ENCODE results near the gene CEP70. TPM values are rescaled to one million over a fixed set of nuclear protein-coding genes. Genes with fewer than 3 reads are reported as not detected.

The CEP70 gene
- polyA plus RNA-seq, 1 donor (not counting 4 experiments of a cell fraction or from before 2014, with no cell fraction given): 11.4 TPM

GRCh38 chr3:138544546-138544945 is 49.5 kb downstream of the CEP70 start:
- Histone ChIP-seq H3K4me2 (ENCODE audit: control insufficient read depth, extremely low read depth, insufficient read depth, low read depth, low read length) (no peak overlapping the region), H3K36me3 (ENCODE audit: control insufficient read depth in 2 of 2, extremely low read depth in 1 of 2, insufficient read depth in 2 of 2, low read length in 2 of 2) (peaks cover 2 to 4% of the 10 kb centered on the region in 2 experiments), H4K20me1 (ENCODE audit: control insufficient read depth, extremely low read depth, insufficient read depth, low read length) (no peaks in the 10 kb centered on the region), H3K4me3 (ENCODE audit: control insufficient read depth in 2 of 3, extremely low read depth in 1 of 3, insufficient read depth in 2 of 3, low read depth in 1 of 3, low read length in 3 of 3) (no peak overlapping the region), H3K4me1 (ENCODE audit: control insufficient read depth, extremely low read depth, insufficient read depth, low read length) (peaks cover 6% of the 10 kb centered on the region), H3K27me3 (ENCODE audit: control insufficient read depth, extremely low read depth, insufficient read depth, low read length) (no peaks in the 10 kb centered on the region), H3K79me2 (ENCODE audit: control insufficient read depth, insufficient read depth, low read length) (no peaks in the 10 kb centered on the region), H3K9me1 (ENCODE audit: control insufficient read depth, extremely low read depth, insufficient read depth, low read length) (no peaks in the 10 kb centered on the region), H3K27ac (ENCODE audit: control insufficient read depth, insufficient read depth, low read length) (no peak overlapping the region), H3K9me3 (ENCODE audit: control insufficient read depth, low read depth, low read length) (no peaks in the 10 kb centered on the region), H2AFZ (ENCODE audit: control insufficient read depth, low read length) (no peak overlapping the region), H3K9ac (ENCODE audit: control insufficient read depth, extremely low read depth, insufficient read depth, low read length) (no peak overlapping the region)
- no peak for TF ChIP-seq CTCF (optimal IDR thresholded peaks at IDR 0.05 in 1 of 3, IDR thresholded peaks at IDR 0.05 in 1 of 3, conservative IDR thresholded peaks at IDR 0.05 in 1 of 3; ENCODE audit: extremely low read depth in 1 of 3, insufficient read depth in 2 of 3, low read length in 3 of 3)
- TF ChIP-seq EZH2 (IDR thresholded peaks at IDR 0.05; ENCODE audit: low read length): no peak
- dilution Hi-C loops (cut with MboI; ENCODE audit: extremely low pct_ligation_motif_present, low sequenced_read_pairs): no loop called here
- no peak for FAIRE-seq
- DNase-seq (ENCODE audit: low read depth, low spot score): no peak

- H3K79me2 ChIP-seq (ENCODE audit: control insufficient read depth, insufficient read depth, low read length): no peaks in the 10 kb centered on the region
- no peak overlapping the region for H3K4me2 ChIP-seq (ENCODE audit: control insufficient read depth, extremely low read depth, insufficient read depth, low read depth, low read length)
- H3K27me3 ChIP-seq (ENCODE audit: control insufficient read depth, extremely low read depth, insufficient read depth, low read length): no peaks in the 10 kb centered on the region
- dilution Hi-C loops (cut with MboI; ENCODE audit: extremely low pct_ligation_motif_present, low sequenced_read_pairs): no loop called here
- no peaks in the 10 kb centered on the region for H3K9me3 ChIP-seq (ENCODE audit: control insufficient read depth, low read depth, low read length)
- H3K36me3 ChIP-seq (ENCODE audit: control insufficient read depth in 2 of 2, extremely low read depth in 1 of 2, insufficient read depth in 2 of 2, low read length in 2 of 2): no peaks in the 10 kb centered on the region
- H3K9ac ChIP-seq (ENCODE audit: control insufficient read depth, extremely low read depth, insufficient read depth, low read length): no peak overlapping the region
- peaks cover 6% of the 10 kb centered on the region for H3K4me1 ChIP-seq (ENCODE audit: control insufficient read depth, extremely low read depth, insufficient read depth, low read length)
- H3K27ac ChIP-seq (ENCODE audit: control insufficient read depth, insufficient read depth, low read length): no peak overlapping the region
- H3K4me3 ChIP-seq (ENCODE audit: control insufficient read depth in 2 of 3, extremely low read depth in 1 of 3, insufficient read depth in 2 of 3, low read depth in 1 of 3, low read length in 3 of 3): no peak overlapping the region
- no peaks in the 10 kb centered on the region for H3K9me1 ChIP-seq (ENCODE audit: control insufficient read depth, extremely low read depth, insufficient read depth, low read length)
- TF ChIP-seq EZH2 (IDR thresholded peaks at IDR 0.05; ENCODE audit: low read length) (no peak), CTCF (optimal IDR thresholded peaks at IDR 0.05 in 1 of 3, IDR thresholded peaks at IDR 0.05 in 1 of 3, conservative IDR thresholded peaks at IDR 0.05 in 1 of 3; ENCODE audit: extremely low read depth in 1 of 3, insufficient read depth in 2 of 3, low read length in 3 of 3) (no peak)
- DNase-seq (ENCODE audit: low read depth, low spot score) (no peak), FAIRE-seq (no peak)
- no peak overlapping the region for H2AFZ ChIP-seq (ENCODE audit: control insufficient read depth, low read length)
- no peaks in the 10 kb centered on the region for H4K20me1 ChIP-seq (ENCODE audit: control insufficient read depth, extremely low read depth, insufficient read depth, low read length)
Observed at GRCh38 chr3:138542977-138543376, 51.1 kb downstream of the CEP70 start.
